T-cell (primary cell): Measurements from ENCODE around the gene CDC42BPG. TPM values are rescaled to one million over a fixed set of nuclear protein-coding genes. Genes with fewer than 3 reads are reported as not detected.

Experiments used
- ATAC-seq, 4 experiments: fragments of 200-7000 bp in 3 of 4; fragments of 150-1000 bp in 1 of 4; cut with Tn5 transposase; replicated peaks in 1 of 4; 1 replicate in 3 of 4; 2 replicates in 1 of 4; pipeline ENCODE4 v1.10.0; 2021; ENCODE audit warnings: moderate library complexity in 3 of 4, mild to moderate bottlenecking in 2 of 4, moderate number of reproducible peaks in 1 of 4
- CTCF ChIA-PET, 2 donors: fragments of 300-600 bp; sonication (Branson Sonifier 250); formaldehyde crosslinking; loops; one replicate each; lab custom pipeline; 2022; ENCODE audit warnings: antibody characterized with exemption in 2 of 2; lab: Charles Lee
- POLR2A ChIA-PET, 2 donors: fragments of 300-600 bp; sonication (Branson Sonifier 250); formaldehyde crosslinking; loops; one replicate each; lab custom pipeline; 2022; ENCODE audit warnings: antibody characterized with exemption in 2 of 2; lab: Charles Lee
- DNase-seq, 35 experiments: peaks; one replicate each; pipeline versions ENCODE4 v3.0.0 to v3.0.0-alpha.2; 2013 to 2023
- H3K27ac ChIP-seq: one replicate; pipeline ENCODE4 v1.5.1; 2013; ENCODE audit warnings: low read length
- H3K27me3 ChIP-seq, 2 experiments: replicated peaks in 1 of 2; 1 replicate in 1 of 2; 2 replicates in 1 of 2; pipeline versions ENCODE4 v1.6.1 to v1.7.0; 2013; ENCODE audit warnings: low read length in 1 of 2, mixed read lengths in 1 of 2; ENCODE audit not compliant: control insufficient read depth in 2 of 2, insufficient read depth in 2 of 2; ENCODE audit errors: extremely low read depth in 1 of 2
- H3K36me3 ChIP-seq, 2 donors: 1 replicate in 1 of 2; 2 replicates in 1 of 2; pipeline versions ENCODE4 v1.6.1 to v1.7.0; 2013; ENCODE audit warnings: low read length in 1 of 2; ENCODE audit not compliant: control insufficient read depth in 2 of 2, insufficient read depth in 1 of 2; ENCODE audit errors: extremely low read depth in 1 of 2
- H3K4me1 ChIP-seq, 2 experiments: 1 replicate in 1 of 2; 2 replicates in 1 of 2; pipeline versions ENCODE4 v1.6.1 to v1.7.0; 2013; ENCODE audit warnings: low read length in 2 of 2, mixed read lengths in 1 of 2; ENCODE audit not compliant: insufficient read depth in 2 of 2, control insufficient read depth in 1 of 2; ENCODE audit errors: extremely low read depth in 1 of 2
- H3K4me3 ChIP-seq, 2 donors: 1 replicate in 1 of 2; 2 replicates in 1 of 2; pipeline versions ENCODE4 v1.5.1 to v1.7.0; 2013; ENCODE audit warnings: mild to moderate bottlenecking in 2 of 2, low read length in 1 of 2, moderate library complexity in 1 of 2; ENCODE audit not compliant: control insufficient read depth in 1 of 2; ENCODE audit errors: extremely low read depth in 1 of 2
- H3K9me3 ChIP-seq: 2 replicates; pipeline ENCODE4 v1.7.0; 2013
- H3K27ac Mint-ChIP-seq, 2 donors: one replicate each; pipeline ENCODE4 v1.8.0; 2020 to 2021; ENCODE audit warnings: mild to moderate bottlenecking in 2 of 2, mixed read lengths in 2 of 2
- H3K27me3 Mint-ChIP-seq, 2 donors: one replicate each; pipeline ENCODE4 v1.8.0; 2021 to 2022; ENCODE audit warnings: mixed read lengths in 2 of 2
- H3K36me3 Mint-ChIP-seq: one replicate; pipeline ENCODE4 v1.8.0; 2021; ENCODE audit warnings: mixed read lengths
- H3K4me1 Mint-ChIP-seq, 3 donors: one replicate each; pipeline ENCODE4 v1.8.0; 2020 to 2022; ENCODE audit warnings: mixed read lengths in 3 of 3, mild to moderate bottlenecking in 1 of 3
- H3K4me3 Mint-ChIP-seq, 3 donors: one replicate each; pipeline ENCODE4 v1.8.0; 2020 to 2022; ENCODE audit warnings: mild to moderate bottlenecking in 3 of 3, mixed read lengths in 3 of 3, moderate library complexity in 3 of 3
- H3K9me3 Mint-ChIP-seq, 3 donors: one replicate each; pipeline ENCODE4 v1.8.0; 2020 to 2022; ENCODE audit warnings: mixed read lengths in 3 of 3
- WGBS: methylation state at CpG from one replicate; pipeline ENCODE4 v1.1.5; 2013; ENCODE audit warnings: missing lambda C conversion rate; ENCODE audit not compliant: insufficient coverage; 5-methylcytosine and 5-hydroxymethylcytosine counted together
- total RNA-seq, 35 experiments: library from RNA in 6 of 35; stranded (reverse) in 6 of 35; fragments of 120-200 nt in 1 of 35; gene quantifications; one replicate each; pipeline versions ENCODE4 v1.2.1 to v1.2.4 and lab custom pipeline; 2013 to 2026

Gene CDC42BPG
- total RNA-seq, 5 donors from 2014 or later (not counting 1 experiment from before 2014, with no cell fraction given): 7.4 to 10.5 (median 9.1) TPM

DNA sequence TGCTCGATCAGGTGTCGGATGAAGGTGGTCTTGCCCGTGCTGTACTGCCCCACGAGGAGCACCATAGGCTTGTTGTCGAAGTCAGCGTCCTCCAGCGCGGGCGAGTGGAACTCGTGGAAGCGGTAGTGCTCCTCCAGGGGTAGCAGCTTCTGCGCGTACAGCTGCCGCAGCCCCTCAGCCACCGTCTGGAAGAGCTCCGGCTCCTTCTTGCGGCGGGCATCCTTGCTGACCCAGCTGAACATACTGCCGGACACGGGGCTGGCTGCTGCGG, 33.7 kb upstream of the CDC42BPG start:
- Mint-ChIP-seq H3K4me1 (peaks cover 55 to 67% (median 63%) of the 10 kb centered on the region in 3 donors), H3K27ac (peak overlapping the region; percentile 92 to 97), H3K27me3 (no peaks in the 10 kb centered on the region), H3K36me3 (peaks cover 33% of the 10 kb centered on the region), H3K4me3 (peak overlapping the region; percentile 99), H3K9me3 (no peaks in the 10 kb centered on the region)
- peak overlapping the region; percentile 95 to 99 for H3K4me3 ChIP-seq
- H3K36me3 ChIP-seq: peaks cover 14 to 21% of the 10 kb centered on the region in 2 donors
- WGBS: 0% methylated on average over 21 of the region's 21 CpGs
- CTCF ChIA-PET: interaction anchor here in 1 of 2 donors (0.5 to 1.3 kb wide), 5 partner anchors 9 to 90 kb away, joined by 3 to 5 read pairs (median 3); no protein-coding TSS in a partner anchor
- peak; percentile 16 to 34 (median 28) for ATAC-seq
- H3K27ac ChIP-seq: peak overlapping the region; percentile 67
- H3K4me1 ChIP-seq: peaks cover 31 to 71% of the 10 kb centered on the region in 2 experiments
- DNase-seq: peak in 1 of 35 experiments; percentile 37
- H3K9me3 ChIP-seq: no peaks in the 10 kb centered on the region
- POLR2A ChIA-PET: interaction anchor here (0.5 to 1.3 kb wide), 9 partner anchors 9 to 677 kb away, joined by 3 to 8 read pairs (median 4); partner anchors contain the start of gene SF1 (in 1 of the 2)
- no peaks in the 10 kb centered on the region for H3K27me3 ChIP-seq

DNA sequence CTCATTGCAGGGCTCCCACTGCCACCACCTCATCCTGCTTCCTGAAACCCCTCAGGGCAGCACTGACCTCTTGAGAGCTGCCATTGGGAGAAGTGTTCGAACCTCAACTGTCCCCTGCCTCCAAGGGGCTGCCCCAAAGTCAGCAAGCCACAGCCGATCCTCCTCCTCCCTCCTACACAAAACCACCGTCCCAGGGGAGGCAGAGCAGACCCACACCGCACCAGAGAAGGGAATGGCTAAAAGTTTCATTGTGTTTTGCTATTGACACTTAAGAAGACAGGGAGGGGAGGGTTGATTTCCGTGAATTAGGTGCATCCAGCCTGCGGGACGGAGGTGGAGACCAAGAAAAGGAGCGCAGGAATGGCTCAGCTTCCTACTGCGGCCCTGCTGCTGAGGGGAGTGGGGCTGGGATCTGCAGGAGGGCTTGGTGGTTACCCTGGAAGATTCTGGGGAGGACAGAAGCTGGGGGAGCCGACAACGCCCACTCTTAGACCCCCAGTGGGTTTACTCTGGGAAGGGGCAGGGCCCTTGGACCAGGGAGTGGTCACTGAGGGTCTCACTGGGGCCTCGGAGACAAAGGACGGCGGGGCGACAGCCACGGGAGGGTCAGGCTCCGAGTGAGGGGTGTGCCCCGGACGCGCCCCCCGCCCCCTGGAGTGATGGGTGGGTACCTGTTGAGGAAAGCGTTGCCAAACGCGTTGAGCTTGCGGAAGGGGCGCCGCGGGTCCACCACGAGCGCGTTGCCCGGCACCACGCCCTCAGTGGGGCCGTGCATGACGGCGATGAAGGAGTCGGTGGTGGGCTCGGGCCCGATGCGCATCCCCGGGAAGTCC, 33.2 kb upstream of the CDC42BPG start:
- peak overlapping the region; percentile 95 to 99 for H3K4me3 ChIP-seq
- ATAC-seq (peak in 3 of 4 experiments; percentile 1 to 5 (median 5)), DNase-seq (peak in 1 of 35 experiments; percentile 13)
- Mint-ChIP-seq H3K27ac (peak overlapping the region; percentile 92 to 97), H3K4me3 (peak overlapping the region; percentile 99), H3K4me1 (peaks cover 60 to 73% (median 67%) of the 10 kb centered on the region in 3 donors), H3K27me3 (no peaks in the 10 kb centered on the region), H3K9me3 (no peaks in the 10 kb centered on the region), H3K36me3 (peaks cover 38% of the 10 kb centered on the region)
- ChIA-PET POLR2A (interaction anchor here (0.5 to 1.3 kb wide), 9 partner anchors 9 to 99 kb away, joined by 3 to 8 read pairs (median 4); partner anchors contain the start of gene SF1 (in 2 of the 2)), CTCF (interaction anchor here in 1 of 2 donors (1.0 to 1.6 kb wide), 4 partner anchors 9 to 30 kb away, joined by 3 to 6 read pairs (median 3); no protein-coding TSS in a partner anchor)
- H3K4me1 ChIP-seq: peaks cover 36 to 76% of the 10 kb centered on the region in 2 experiments
- H3K27ac ChIP-seq: peak overlapping the region; percentile 67
- under 1% methylated on average over 31 of the region's 41 CpGs for WGBS
- no peaks in the 10 kb centered on the region for H3K9me3 ChIP-seq
- peaks cover 14 to 26% of the 10 kb centered on the region in 2 donors for H3K36me3 ChIP-seq
- no peaks in the 10 kb centered on the region for H3K27me3 ChIP-seq

DNA sequence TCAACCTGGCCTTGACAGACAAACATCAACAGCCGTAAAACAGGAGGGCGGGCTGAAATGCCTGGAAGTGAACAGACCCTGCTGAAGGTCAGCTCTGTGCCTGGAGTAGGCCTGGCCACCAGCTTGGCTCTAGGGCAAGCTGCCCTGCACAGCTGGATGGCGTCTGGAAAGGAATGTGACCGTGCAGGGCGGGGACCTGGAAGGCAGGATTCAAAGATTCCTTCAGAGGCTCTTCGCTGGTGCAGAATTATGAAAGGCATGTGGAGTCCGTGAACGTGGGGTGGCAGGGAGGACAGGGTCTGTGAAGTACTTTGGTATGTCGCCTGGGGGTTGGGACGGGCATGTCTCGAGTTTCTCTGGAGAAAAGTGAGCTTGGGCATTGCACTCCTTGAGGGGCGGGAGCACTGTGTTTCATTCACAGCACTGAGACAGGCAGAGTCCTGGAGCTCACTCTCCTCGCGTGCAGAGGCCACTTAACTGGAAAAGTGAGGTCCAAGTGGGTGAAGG, 32.4 kb upstream of the CDC42BPG start:
- ChIA-PET POLR2A (interaction anchor here (0.9 to 1.3 kb wide), 3 partner anchors 14 to 98 kb away, joined by 3 to 5 read pairs (median 4); partner anchors contain the start of gene SF1 (in 1 of the 2)), CTCF (interaction anchor here in 1 of 2 donors (1.5 to 1.6 kb wide), 2 partner anchors 18 to 29 kb away, joined by 3 to 6 read pairs; no protein-coding TSS in a partner anchor)
- Mint-ChIP-seq H3K4me1 (peaks cover 67 to 75% (median 74%) of the 10 kb centered on the region in 3 donors), H3K27me3 (no peaks in the 10 kb centered on the region), H3K9me3 (no peaks in the 10 kb centered on the region), H3K27ac (peak overlapping the region; percentile 92 to 97), H3K36me3 (peaks cover 39% of the 10 kb centered on the region), H3K4me3 (peak overlapping the region; percentile 99)
- DNase-seq (no peak), ATAC-seq (no peak)
- peak overlapping the region; percentile 67 for H3K27ac ChIP-seq
- H3K27me3 ChIP-seq: no peaks in the 10 kb centered on the region
- H3K9me3 ChIP-seq: no peaks in the 10 kb centered on the region
- H3K4me1 ChIP-seq: peaks cover 38 to 83% of the 10 kb centered on the region in 2 experiments
- WGBS: 9% methylated on average over 14 of the region's 14 CpGs
- H3K36me3 ChIP-seq: peaks cover 14 to 34% of the 10 kb centered on the region in 2 donors
- H3K4me3 ChIP-seq: peak overlapping the region; percentile 95 to 99

DNA sequence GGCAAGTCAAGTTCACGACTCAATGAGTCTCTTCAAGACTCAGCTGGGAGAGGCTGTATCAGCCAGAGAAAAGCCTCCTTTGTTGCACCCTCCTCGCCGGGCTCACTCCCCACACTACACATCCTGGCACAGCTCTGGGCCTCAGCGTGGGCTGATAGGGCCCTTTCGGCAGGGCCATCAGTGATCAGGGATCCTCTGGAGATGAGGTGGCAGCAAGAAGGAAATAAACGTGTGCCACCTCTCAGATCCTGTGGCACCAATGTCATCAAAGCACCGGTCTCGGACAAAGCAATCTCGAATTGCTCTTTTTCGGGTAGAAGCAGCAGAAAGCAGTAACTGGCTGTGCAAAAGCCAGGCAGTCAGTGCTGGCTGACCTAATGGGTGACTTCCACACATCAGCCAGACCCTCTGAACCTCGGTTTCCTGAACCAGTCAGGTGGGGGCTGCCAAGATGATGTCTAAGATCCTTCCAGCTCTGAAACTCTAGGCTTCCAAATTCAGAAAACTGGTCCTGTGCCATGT, 31.8 kb upstream of the CDC42BPG start:
- Histone ChIP-seq H3K27me3 (no peaks in the 10 kb centered on the region), H3K9me3 (no peaks in the 10 kb centered on the region), H3K4me3 (peak overlapping the region; percentile 95 to 99), H3K4me1 (peaks cover 44 to 85% of the 10 kb centered on the region in 2 experiments), H3K36me3 (peaks cover 14 to 40% of the 10 kb centered on the region in 2 donors), H3K27ac (peak overlapping the region; percentile 17)
- peaks cover 43% of the 10 kb centered on the region for H3K36me3 Mint-ChIP-seq
- CTCF ChIA-PET: interaction anchor here in 1 of 2 donors (1.5 to 1.7 kb wide), 3 partner anchors 12 to 29 kb away, joined by 3 to 6 read pairs (median 6); no protein-coding TSS in a partner anchor
- WGBS: 0% methylated on average over 4 of the region's 11 CpGs
- H3K4me3 Mint-ChIP-seq: peak overlapping the region; percentile 99
- DNase-seq (peak in 2 of 35 experiments; percentile 14 to 27), ATAC-seq (no peak)
- H3K9me3 Mint-ChIP-seq: no peaks in the 10 kb centered on the region
- peaks cover 70 to 80% (median 77%) of the 10 kb centered on the region in 3 donors for H3K4me1 Mint-ChIP-seq
- POLR2A ChIA-PET: no interaction called here
- H3K27me3 Mint-ChIP-seq: no peaks in the 10 kb centered on the region
- H3K27ac Mint-ChIP-seq: peak overlapping the region; percentile 92 to 97

DNA sequence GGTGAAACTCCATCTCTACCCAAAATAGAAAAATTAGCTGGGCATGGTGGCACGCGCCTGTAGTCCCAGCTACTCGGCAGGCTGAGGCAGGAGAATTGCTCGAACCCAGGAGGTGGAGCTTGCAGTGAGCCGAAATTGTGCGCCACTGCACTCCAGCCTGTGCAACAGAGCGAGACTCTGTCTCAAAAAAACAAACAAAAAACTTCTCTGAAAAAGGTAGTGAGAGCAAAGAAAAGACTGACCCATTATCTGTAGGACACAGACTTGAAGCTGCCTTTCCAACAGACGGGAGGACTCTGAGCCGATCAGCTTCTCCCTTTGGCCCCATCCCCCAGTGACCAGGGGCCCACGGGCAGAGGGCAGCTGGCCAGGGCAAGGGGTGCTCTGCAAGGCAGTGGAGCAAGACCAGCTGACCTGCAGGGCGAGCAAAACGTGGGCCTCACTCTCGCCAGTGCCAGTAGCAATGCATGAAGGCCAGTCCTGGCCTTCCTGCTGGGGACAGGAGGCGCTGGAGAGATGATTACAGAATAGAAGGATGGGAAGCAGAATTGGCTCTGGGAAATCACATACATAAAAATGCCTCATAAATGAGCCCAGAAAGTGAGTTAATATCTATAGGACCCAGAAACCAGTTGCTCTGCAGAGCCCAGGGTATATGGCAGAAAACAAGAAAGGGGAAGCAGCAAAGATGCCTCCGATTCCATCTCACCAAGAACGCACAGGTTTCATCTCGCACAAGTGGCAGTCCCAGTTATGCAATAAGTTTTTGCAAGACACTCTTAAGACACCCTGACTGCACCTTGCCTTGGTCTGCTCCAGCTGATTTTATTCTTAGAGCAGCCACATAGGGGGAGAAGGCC, 31.1 kb upstream of the CDC42BPG start:
- Mint-ChIP-seq H3K27me3 (no peaks in the 10 kb centered on the region), H3K4me1 (peaks cover 71 to 79% (median 76%) of the 10 kb centered on the region in 3 donors), H3K9me3 (no peaks in the 10 kb centered on the region), H3K4me3 (peak overlapping the region; percentile 99), H3K27ac (peak overlapping the region; percentile 92 to 97), H3K36me3 (peaks cover 44% of the 10 kb centered on the region)
- Histone ChIP-seq H3K9me3 (no peaks in the 10 kb centered on the region), H3K4me1 (peaks cover 48 to 85% of the 10 kb centered on the region in 2 experiments), H3K27ac (no peak overlapping the region), H3K27me3 (no peaks in the 10 kb centered on the region), H3K4me3 (peak overlapping the region; percentile 95 to 99), H3K36me3 (peaks cover 14 to 46% of the 10 kb centered on the region in 2 donors)
- WGBS: 35% methylated on average over 13 of the region's 17 CpGs
- DNase-seq: no peak
- CTCF ChIA-PET: interaction anchor here (0.7 to 2.1 kb wide), 9 partner anchors 12 to 97 kb away, joined by 3 to 8 read pairs (median 4); partner anchors contain the start of gene SF1 (in 1 of the 2)
- ATAC-seq: no peak
- POLR2A ChIA-PET: interaction anchor here (0.6 to 1.8 kb wide), 7 partner anchors 10 to 764 kb away, joined by 3 to 24 read pairs (median 4); no protein-coding TSS in a partner anchor
